HCT116 (cell line): ENCODE results near the gene ADIPOR1. TPM values are rescaled to one million over a fixed set of nuclear protein-coding genes. Genes with fewer than 3 reads are reported as not detected.

Experiments
- ATAC-seq: fragments of 200-7000 bp; cut with Tn5 transposase; 2 replicates; pipeline ENCODE4 v1.9.1; 2020; ENCODE audit warnings: mild to moderate bottlenecking, moderate library complexity
- BruUV-seq: library from RNA; stranded (reverse); fragments of 400-500 nt; replicated peaks from 2 replicates; lab custom pipeline; 2021; lab: Mats Ljungman, UMichigan
- CTCF ChIA-PET: fragments of 300-600 bp; sonication (Branson Sonifier 250); formaldehyde crosslinking; loops from one replicate; lab custom pipeline; 2021; ENCODE audit warnings: antibody characterized with exemption; lab: Charles Lee
- POLR2A ChIA-PET: fragments of 300-600, 350-600 bp; sonication (Branson Sonifier 250); formaldehyde crosslinking; loops from one replicate; lab custom pipeline; 2021; ENCODE audit warnings: antibody characterized with exemption; lab: Charles Lee
- RAD21 ChIA-PET, 2 experiments: fragments of 300-600 bp; sonication (Branson Sonifier 250); formaldehyde crosslinking; loops; one replicate each; lab custom pipeline; 2023; ENCODE audit warnings: low total read pairs in 2 of 2; ENCODE audit not compliant: uncharacterized antibody in 2 of 2, unreplicated experiment in 2 of 2, low non-redundant PET in 1 of 2; lab: Charles Lee
- DNase-seq: peaks from one replicate; pipeline ENCODE4 v3.0.0-alpha.2; 2010; ENCODE audit warnings: low read depth, low spot score
- H2AFZ ChIP-seq: fragments of 200-600 bp; shearing (Covaris generic), sonication (generic); 2 replicates; pipeline ENCODE4 v1.6.1; 2017; ENCODE audit warnings: low read depth, mixed run types, mixed read lengths, antibody characterized with exemption, low read length; ENCODE audit not compliant: poor library complexity, severe bottlenecking
- H3K27ac ChIP-seq: 2 replicates; pipeline ENCODE4 v1.5.1; 2012; ENCODE audit warnings: low read depth, low read length
- H3K27me3 ChIP-seq: fragments of 200-600 bp; sonication (generic); 2 replicates; pipeline ENCODE4 v1.6.1; 2016; ENCODE audit warnings: mixed run types, low read length, mixed read lengths; ENCODE audit not compliant: insufficient read depth
- H3K36me3 ChIP-seq, 2 experiments: fragments of 200-500 bp in 1 of 2; fragments of 200-600 bp in 1 of 2; sonication (Bioruptor generic) in 1 of 2; sonication (generic) in 1 of 2; 2 replicates each; pipeline versions ENCODE4 v1.5.1 to v1.6.1; 2014 to 2016; ENCODE audit warnings: low read length in 2 of 2, inconsistent platforms in 1 of 2, mixed read lengths in 1 of 2, mixed run types in 1 of 2; ENCODE audit not compliant: insufficient read depth in 2 of 2, control insufficient read depth in 1 of 2
- H3K4me1 ChIP-seq, 2 experiments: fragments of 200-600 bp in 1 of 2; sonication (generic) in 1 of 2; 2 replicates each; pipeline versions ENCODE4 v1.5.1 to v1.6.1; 2012 to 2017; ENCODE audit warnings: low read length in 2 of 2, inconsistent platforms in 1 of 2, mild to moderate bottlenecking in 1 of 2, mixed read lengths in 1 of 2, mixed run types in 1 of 2, moderate library complexity in 1 of 2; ENCODE audit not compliant: insufficient read depth in 2 of 2, control insufficient read depth in 1 of 2
- H3K4me2 ChIP-seq: fragments of 200-600 bp; sonication (generic); 2 replicates; pipeline ENCODE4 v1.6.1; 2017; ENCODE audit warnings: mixed run types, low read length, mixed read lengths
- H3K4me3 ChIP-seq, 2 experiments: fragments of 200-600 bp in 1 of 2; sonication (generic) in 1 of 2; replicated peaks in 1 of 2; 2 replicates each; pipeline ENCODE4 v1.5.1; 2011 to 2016; ENCODE audit warnings: low read length in 2 of 2, control low read depth in 1 of 2, low read depth in 1 of 2, mild to moderate bottlenecking in 1 of 2, mixed read lengths in 1 of 2, mixed run types in 1 of 2
- H3K79me2 ChIP-seq: fragments of 200-600 bp; sonication (generic); 2 replicates; pipeline ENCODE4 v1.6.1; 2017; ENCODE audit warnings: mild to moderate bottlenecking, mixed run types, low read length, moderate library complexity, mixed read lengths; ENCODE audit not compliant: insufficient read depth
- H3K9ac ChIP-seq: fragments of 200-600 bp; sonication (generic); 2 replicates; pipeline ENCODE4 v1.6.1; 2016; ENCODE audit warnings: low read length, mixed read lengths
- H3K9me2 ChIP-seq: fragments of 200-600 bp; sonication (generic), shearing (Covaris generic); 2 replicates; pipeline ENCODE4 v1.6.1; 2017; ENCODE audit warnings: mixed run types, mild to moderate bottlenecking, moderate library complexity; ENCODE audit not compliant: insufficient read depth
- H3K9me3 ChIP-seq, 2 experiments: fragments of 200-500 bp in 1 of 2; fragments of 200-600 bp in 1 of 2; sonication (Bioruptor generic) in 1 of 2; sonication (generic) in 1 of 2; 2 replicates each; pipeline ENCODE4 v1.6.1; 2014 to 2017; ENCODE audit warnings: low read length in 2 of 2, mixed read lengths in 2 of 2, inconsistent platforms in 1 of 2, low read depth in 1 of 2, mild to moderate bottlenecking in 1 of 2, mixed run types in 1 of 2, moderate library complexity in 1 of 2; ENCODE audit not compliant: control insufficient read depth in 1 of 2, insufficient read depth in 1 of 2
- H4K20me1 ChIP-seq: fragments of 200-600 bp; sonication (generic), shearing (Covaris generic); 2 replicates; pipeline ENCODE4 v1.6.1; 2017; ENCODE audit warnings: mixed run types, mild to moderate bottlenecking, moderate library complexity; ENCODE audit not compliant: insufficient read depth
- CBX3 ChIP-seq: IDR thresholded peaks from 2 replicates; pipeline ENCODE4 v1.6.1; 2012; ENCODE audit warnings: low read depth
- EGR1 ChIP-seq: IDR thresholded peaks from 2 replicates; pipeline ENCODE4 v1.6.1; 2012; ENCODE audit warnings: low read depth
- EZH2 ChIP-seq: fragments of 200-600 bp; sonication (generic); IDR thresholded peaks from 2 replicates; pipeline ENCODE4 v1.6.1; 2017; ENCODE audit warnings: antibody characterized with exemption, mixed run types
- EZH2phosphoT487 ChIP-seq: fragments of 200-600 bp; IDR thresholded peaks from 2 replicates; pipeline ENCODE4 v1.6.1; 2018; ENCODE audit warnings: antibody characterized with exemption, borderline replicate concordance
- POLR2A ChIP-seq: IDR thresholded peaks from 2 replicates; pipeline ENCODE4 v1.7.0; 2011; ENCODE audit warnings: borderline replicate concordance; ENCODE audit not compliant: insufficient read depth, insufficient read length; ENCODE audit errors: extremely low read depth
- POLR2AphosphoS5 ChIP-seq: IDR thresholded peaks from 2 replicates; pipeline ENCODE4 v1.6.1; 2011; ENCODE audit warnings: mild to moderate bottlenecking, low read depth, low read length, moderate library complexity
- RAD21 ChIP-seq: IDR thresholded peaks from 2 replicates; pipeline ENCODE4 v1.6.1; 2012; ENCODE audit warnings: low read depth, mild to moderate bottlenecking
- REST ChIP-seq: IDR thresholded peaks from 2 replicates; pipeline ENCODE4 v1.6.1; 2012; ENCODE audit warnings: low read depth
- SIN3A ChIP-seq: IDR thresholded peaks from 2 replicates; pipeline ENCODE4 v1.6.1; 2012; ENCODE audit warnings: low read depth
- SRF ChIP-seq: IDR thresholded peaks from 2 replicates; pipeline ENCODE4 v1.6.1; 2012; ENCODE audit warnings: low read depth
- TCF7L2 ChIP-seq: IDR thresholded peaks from 2 replicates; pipeline ENCODE4 v1.7.0; 2011; ENCODE audit warnings: borderline replicate concordance, inconsistent platforms; ENCODE audit not compliant: insufficient read depth, insufficient read length; ENCODE audit errors: extremely low read depth
- YY1 ChIP-seq: IDR thresholded peaks from 2 replicates; pipeline ENCODE4 v1.6.1; 2011; ENCODE audit warnings: low read length, low read depth, moderate library complexity, mild to moderate bottlenecking; ENCODE audit not compliant: insufficient replicate concordance; ENCODE audit errors: extremely low read depth
- ZFX ChIP-seq: fragments of 450-650 bp; IDR thresholded peaks from 2 replicates; pipeline ENCODE4 v1.6.1; 2017
- ZNF274 ChIP-seq: fragments of 200-500 bp; sonication (Bioruptor generic); IDR thresholded peaks from 2 replicates; pipeline ENCODE4 v1.6.1; 2014; ENCODE audit warnings: mild to moderate bottlenecking, low read depth, low read length, inconsistent platforms
- intact Hi-C: fragments of 100-400 bp; cut with micrococcal nuclease; formaldehyde crosslinking; loops from 2 replicates; pipeline ENCODE4 v1.10.0; 2022
- total RNA-seq: library from RNA; stranded (reverse); gene quantifications from one replicate; pipeline ENCODE4 v1.2.1, GENCODE V29; 2021; ENCODE audit not compliant: unreplicated experiment
- TF ChIP-seq, protein P1 (sequence below): IDR thresholded peaks from 2 replicates; pipeline ENCODE4 v1.6.1; 2012

ADIPOR1 gene
- total RNA-seq, 1 experiment from 2014 or later, result 89.8 TPM

DNA sequence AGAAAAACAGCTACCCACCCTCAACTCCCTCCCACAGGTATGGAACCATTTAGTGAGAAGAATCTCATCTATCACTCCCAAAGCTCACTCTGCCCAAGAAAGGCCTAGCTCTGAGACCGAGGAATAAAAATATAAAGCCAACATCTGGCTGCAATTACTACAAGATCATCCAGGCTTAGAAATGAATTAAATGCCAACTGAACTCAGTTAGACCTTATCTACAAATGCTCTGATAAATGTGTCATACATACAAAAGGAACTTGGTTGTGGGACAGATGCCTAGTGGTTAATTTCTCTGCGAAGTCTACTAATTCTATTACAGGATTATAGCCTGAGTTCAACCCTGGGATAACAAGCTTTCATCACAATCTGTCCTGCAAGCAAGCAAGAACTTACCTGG is 6.7 kb downstream of the ADIPOR1 start:
- H3K4me1 ChIP-seq, result peaks cover 0 to 15% of the 10 kb centered on the region in 2 experiments; a peak in 2 of 4 replicates
- H4K20me1 ChIP-seq, result 0 out of 2 replicates have a peak, but pooled peaks cover 2% of the 10 kb centered on the region
- H3K9ac ChIP-seq, result no peak overlapping the region
- TF ChIP-seq, protein P1, sequence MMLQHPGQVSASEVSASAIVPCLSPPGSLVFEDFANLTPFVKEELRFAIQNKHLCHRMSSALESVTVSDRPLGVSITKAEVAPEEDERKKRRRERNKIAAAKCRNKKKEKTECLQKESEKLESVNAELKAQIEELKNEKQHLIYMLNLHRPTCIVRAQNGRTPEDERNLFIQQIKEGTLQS, result no peak
- TF ChIP-seq REST (no peak), SRF (no peak), EZH2 (no peak), RAD21 (no peak), POLR2A (no peak), POLR2AphosphoS5 (no peak), CBX3 (no peak), SIN3A (no peak), EZH2phosphoT487 (no peak), EGR1 (no peak), YY1 (no peak), ZNF274 (no peak), ZFX (no peak), TCF7L2 (no peak)
- CTCF ChIA-PET, result no interaction called here
- no peak overlapping the region for H3K4me3 ChIP-seq
- peaks cover 63% of the 10 kb centered on the region for H3K79me2 ChIP-seq
- H3K27me3 ChIP-seq, result no peaks in the 10 kb centered on the region
- H3K9me3 ChIP-seq, result no peaks in the 10 kb centered on the region
- ATAC-seq (no peak), DNase-seq (no peak)
- RAD21 ChIA-PET, result no interaction called here
- no peak overlapping the region for H2AFZ ChIP-seq
- no TSS peak for BruUV-seq
- no peak overlapping the region for H3K4me2 ChIP-seq
- H3K9me2 ChIP-seq, result no peaks in the 10 kb centered on the region
- H3K36me3 ChIP-seq, result peaks cover 17 to 20% of the 10 kb centered on the region in 2 experiments
- intact Hi-C loops, result no loop called here
- POLR2A ChIA-PET, result no interaction called here
- H3K27ac ChIP-seq, result no peak overlapping the region
